ENCODE results near the gene PPM1H. TPM values are rescaled to one million over a fixed set of nuclear protein-coding genes. Genes with fewer than 3 reads are reported as not detected.

PPM1H gene
- total RNA-seq, 1 experiment from 2014 or later, result 1.1 TPM

GRCh38 chr12:62604373-62604772 is 330.6 kb downstream of the PPM1H start:
- DNase-seq (ENCODE audit: low read depth), result no peak

- no peak for DNase-seq (ENCODE audit: low read depth)
These were observed 331.2 kb downstream of the PPM1H start for GRCh38 chr12:62603811-62604098.

DNA sequence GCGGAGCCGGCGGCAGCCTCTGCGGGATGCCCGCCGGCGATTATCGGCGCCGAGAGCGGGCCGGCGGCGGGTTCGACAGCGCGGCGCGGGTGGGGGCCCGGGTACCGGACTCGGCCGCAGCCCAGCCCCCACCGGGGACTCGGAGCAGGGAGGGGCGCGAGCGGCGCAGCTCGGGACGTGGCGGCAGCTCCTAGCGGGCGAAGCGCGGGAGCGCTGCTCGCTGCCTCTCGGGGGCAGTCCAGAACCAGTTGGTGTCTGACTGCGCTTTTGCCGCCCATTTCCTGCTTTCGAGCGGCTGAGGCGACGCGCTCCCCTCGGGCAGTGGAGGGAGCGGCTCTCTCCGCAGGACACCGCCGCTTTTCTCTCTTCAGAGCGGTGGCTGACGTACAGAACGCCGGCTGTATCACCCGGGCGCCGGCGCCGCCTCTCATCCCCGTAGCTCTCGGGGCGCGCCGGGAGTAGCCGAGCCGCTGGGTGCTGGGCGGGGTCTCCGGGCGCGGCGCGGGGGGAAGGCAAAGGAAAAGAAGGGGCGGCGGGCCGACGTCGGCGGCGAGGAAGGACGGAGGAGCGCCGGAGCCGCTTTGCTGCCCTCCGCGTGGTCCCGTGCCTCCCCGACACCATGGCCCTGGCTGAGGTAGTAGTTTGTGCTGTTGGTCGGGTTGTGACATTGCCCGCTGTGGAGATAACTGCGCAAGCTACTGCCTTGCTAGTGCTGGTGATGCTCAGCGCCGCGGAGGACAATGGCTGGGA is 331.7 kb downstream of the PPM1H start:
- peak; percentile 86 for DNase-seq (ENCODE audit: low read depth)

DNA sequence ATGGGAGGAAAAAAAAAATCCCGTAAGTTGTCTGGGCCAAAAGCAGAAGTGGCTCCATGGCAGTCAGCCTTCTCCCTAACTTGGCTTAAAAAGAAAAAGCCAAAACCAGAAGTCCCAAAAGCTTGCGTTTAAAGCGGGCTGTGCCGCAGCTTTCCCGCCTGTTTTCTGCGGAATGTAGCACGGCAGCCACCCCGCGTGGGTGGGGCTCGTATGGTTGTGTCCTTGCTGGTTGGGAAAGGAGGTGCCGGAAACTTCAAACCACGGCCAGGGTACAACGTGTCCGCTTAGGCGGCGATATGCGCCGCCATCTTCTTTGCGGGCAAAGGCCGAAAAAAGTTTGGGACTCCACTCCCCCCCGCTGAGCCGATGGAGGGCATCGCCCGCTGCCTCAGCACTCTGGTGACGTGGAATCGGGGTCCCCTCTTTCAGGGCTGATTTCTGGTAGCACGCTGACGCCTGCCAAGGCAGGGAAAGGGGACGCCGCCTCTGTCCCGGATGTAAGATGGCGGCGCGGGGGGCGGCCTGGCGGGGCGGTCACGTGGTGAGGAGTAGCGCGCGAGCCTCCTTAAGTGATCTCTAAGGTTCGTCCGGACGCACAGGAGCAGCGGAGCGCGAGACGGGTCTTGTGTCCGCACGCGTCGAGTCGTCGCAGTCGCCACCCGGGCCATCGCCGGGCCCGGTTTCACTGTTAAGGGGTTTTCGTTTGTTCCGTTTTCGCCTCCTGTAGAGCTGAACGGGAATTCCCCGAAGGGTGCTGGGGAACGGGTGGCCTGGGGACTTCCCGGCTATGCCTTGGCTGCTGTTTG is 332.5 kb downstream of the PPM1H start:
- peak; percentile 93 for DNase-seq (ENCODE audit: low read depth)

DNA sequence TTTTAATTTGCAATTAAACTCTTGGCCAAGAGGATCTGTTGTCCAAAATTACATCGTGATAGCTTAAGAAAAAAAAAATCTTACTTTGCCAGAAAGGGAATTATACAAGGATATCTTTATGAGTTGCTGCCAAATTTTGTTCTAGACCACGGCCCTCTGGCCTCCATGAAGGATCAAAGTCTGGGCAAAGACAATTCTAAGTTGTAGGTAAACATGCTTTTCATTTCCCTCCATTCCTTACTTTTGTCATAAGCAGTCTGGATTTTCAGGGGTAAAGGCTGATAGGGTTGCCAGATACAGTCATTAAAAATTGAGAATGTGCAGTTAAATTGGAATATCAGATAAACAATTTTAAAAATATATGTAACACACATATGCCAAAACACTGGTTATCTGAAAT is 333.2 kb downstream of the PPM1H start:
- no peak for DNase-seq (ENCODE audit: low read depth)

DNA sequence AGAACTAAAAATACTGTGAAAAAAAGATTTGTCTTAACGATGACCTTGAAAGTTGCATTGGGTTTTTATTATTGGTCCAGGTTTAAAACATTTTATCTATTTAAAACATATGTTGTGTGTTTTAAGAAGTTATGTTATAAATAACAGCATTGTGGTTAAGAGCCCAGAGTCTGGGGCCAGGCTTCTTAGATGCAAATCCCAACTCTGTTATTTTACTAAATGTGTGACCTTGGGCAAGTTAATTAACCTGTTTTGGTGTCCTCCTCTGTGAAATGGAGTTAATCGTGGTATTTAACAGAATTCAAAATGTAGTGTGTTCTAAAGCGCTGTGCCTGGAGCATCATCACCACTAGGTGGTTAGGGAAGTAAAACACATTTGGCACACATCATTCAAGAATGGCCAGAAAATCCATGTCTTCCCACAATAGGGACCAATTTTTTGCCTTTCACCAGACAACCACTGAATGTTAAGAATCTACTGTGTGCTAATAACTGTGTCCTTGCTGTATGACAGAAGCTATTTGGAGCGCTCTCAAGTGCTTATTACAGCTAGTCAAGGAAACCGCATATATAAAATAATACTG is 335.0 kb downstream of the PPM1H start:
- peak; percentile 22 for DNase-seq (ENCODE audit: low read depth)

GRCh38 chr12:62598846-62599245 is 336.1 kb downstream of the PPM1H start:
- DNase-seq (ENCODE audit: low read depth), result no peak

GRCh38 chr12:62597253-62597652 is 337.7 kb downstream of the PPM1H start:
- no peak for DNase-seq (ENCODE audit: low read depth)

Other genes starting within 250 kb of the PPM1H start
- gene AVPR1A, start 216.1 kb upstream of the PPM1H start, total RNA-seq (2014; rRNA removed; shearing (Covaris generic)), result not detected in 2 replicates

Measured in RPMI7951 (cell line).